ENCODE data around the gene UBAP1L. TPM values are rescaled to one million over a fixed set of nuclear protein-coding genes. Genes with fewer than 3 reads are reported as not detected.
"Not testable (repeated sequence)": the region's sequence is repeated elsewhere in the genome, so short reads cannot be mapped to it uniquely, and the experiment has no call there.

Gene UBAP1L
- polyA plus RNA-seq (2013, experiment 1 of 2; ENCODE audit: insufficient read length), result 0.96 TPM
- polyA plus RNA-seq (2013, experiment 2 of 2; ENCODE audit: insufficient read length), result 1.5 TPM

DNA sequence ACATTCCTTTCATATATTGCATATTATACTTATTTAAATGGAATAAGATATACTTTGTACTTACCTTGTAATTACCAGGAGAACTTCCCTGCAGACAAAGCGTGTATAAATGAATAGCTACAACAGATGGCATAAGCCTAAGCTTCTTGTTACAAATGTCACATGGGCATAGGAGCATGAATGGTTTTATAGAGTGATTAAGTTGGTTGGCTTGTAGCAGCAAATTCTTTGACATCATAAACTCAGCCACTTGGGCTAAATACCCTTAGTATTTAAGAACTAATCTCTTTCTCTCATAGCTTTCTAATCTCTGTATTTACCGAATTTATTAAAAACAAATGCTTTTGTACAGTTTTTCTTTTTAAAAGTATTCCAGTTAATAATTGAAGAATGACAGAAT, at the start of gene UBAP1L:
TSS of gene UBAP1L (minus strand) at position 115 of the 400 bp plus-strand sequence. CDS start 8,985 bp downstream, outside the sequence.
- DNase-seq, result no peak

DNA sequence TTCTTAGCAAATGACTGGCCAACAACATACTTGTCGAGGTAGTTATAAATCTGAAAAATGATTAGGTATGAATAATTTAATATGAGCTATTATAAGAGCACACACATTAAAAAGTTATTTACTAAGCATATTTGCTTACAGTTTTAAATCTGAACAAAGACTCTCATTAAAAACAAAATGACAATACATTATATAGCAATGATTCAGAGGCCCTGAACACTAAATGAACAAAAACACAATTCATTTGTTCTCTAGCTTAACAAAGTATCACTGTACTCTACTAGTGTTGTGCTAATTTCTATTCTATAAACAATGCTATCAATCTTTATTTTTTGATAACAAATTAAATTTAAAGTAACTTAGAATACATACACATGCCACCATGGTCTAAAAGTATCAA, 49.1 kb upstream of the UBAP1L start:
- no peak for DNase-seq

DNA sequence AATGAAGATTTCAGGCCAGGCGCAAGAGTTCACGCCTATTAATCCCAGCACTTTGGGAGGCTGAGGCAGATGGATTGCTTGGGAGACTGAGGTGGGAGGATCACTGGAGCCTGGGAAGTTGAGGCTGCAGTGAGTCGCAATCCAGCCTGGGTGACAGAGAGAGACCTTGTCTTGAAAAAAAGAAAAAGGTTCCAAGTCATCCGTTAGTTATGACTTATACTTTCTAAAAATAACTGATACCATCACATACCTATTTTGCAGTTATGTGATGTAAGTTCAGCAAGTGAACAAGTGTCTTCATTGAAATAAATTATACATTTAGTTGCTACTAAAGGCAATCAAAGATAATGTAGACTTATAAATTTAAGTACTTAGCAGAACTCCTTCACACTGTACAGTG, 48.0 kb upstream of the UBAP1L start:
- no peak for DNase-seq

DNA sequence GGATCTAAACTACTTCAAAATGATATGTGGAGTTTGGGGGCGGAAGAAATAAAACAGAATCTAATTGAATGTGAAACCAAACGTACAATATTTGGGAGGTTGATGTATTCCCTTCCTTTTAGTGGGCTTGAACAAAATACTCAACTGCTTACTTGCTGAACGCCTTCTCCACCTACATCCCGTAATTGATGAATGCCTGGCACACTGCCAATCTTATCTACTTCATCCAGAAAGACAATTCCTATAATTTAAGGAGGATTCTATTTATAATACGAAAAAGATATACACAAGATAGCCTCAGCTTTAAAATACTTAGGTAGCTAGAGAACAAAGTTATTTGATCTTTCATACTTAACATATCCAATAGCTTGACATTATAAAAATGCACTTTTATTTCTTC, 41.7 kb upstream of the UBAP1L start:
- DNase-seq, result no peak

DNA sequence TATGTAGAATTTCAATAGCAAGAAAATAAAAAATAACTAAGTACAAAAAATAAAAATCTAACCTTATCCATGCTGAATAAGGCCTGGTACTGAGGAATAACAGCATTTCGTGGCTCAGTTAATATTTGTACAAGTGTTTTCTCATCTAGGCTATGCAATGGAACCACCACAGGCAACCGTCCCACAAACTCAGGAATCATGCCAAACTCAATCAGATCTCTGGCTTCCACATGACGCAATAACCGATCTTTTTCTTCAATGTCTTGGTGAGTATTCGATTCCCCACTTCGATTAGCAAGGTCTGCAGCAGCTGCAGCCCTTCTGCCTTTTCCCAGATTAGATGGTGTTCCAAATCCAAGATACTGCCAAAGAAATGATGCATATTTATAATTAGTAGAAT, 39.7 kb upstream of the UBAP1L start:
- no peak for DNase-seq

DNA sequence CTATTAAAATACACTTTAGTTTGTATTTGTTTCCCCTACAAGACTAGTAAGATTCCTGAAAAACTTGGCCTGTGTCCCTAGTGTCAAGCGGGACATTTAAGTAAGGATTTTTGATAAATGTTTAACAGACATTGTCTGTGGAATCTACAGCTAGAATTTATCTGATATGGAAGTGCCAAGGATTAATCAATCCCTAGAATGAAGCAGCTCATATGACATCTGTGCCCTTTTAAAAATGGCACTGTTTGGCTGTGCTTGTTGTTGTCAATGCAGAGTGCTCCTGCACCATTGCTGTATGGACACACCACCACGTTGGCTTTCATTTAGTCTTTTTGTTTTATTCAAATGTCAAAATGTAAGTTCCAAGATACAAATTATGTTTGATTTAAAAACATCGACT, 32.9 kb upstream of the UBAP1L start:
- DNase-seq, result no peak

DNA sequence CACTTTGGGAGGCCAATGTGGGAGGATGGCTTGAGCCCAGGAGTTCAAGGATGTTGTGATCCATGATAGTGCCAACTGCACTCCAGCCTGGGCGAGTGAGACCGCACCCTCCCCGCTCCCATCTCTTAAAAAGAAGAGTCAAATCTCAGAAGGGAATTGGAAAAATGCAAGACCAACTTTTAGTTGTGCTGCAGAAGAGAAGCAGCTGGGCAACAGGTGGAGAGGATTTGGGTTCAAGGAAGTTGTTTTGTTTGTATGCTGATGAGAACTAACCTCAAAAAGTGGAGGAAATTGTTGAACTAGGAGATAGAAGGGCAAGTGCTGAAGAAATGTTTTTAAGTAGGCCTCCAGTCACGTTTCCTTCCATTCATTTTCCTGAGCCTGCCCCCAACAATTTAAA, 31.4 kb upstream of the UBAP1L start:
- no peak for DNase-seq

DNA sequence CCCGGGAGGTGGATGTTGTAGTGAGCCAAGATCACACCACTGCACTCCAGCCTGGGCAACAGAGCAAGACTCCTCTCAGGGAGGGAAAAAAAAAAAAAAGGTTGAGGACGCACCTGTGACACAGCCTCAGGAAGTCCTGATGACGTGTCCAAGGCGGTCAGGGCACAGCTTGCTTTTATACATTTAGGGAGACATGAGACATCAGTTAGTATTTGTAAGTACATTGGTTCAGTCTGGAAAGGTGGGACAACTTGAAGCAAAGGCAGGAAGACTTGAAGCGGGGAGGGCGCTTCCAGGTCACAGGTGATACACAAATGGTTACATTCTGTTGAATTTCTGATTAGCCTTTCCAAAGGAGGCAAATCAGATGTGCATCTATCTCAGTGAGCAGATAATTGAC, 23.6 kb upstream of the UBAP1L start:
- not testable (repeated sequence) for DNase-seq

DNA sequence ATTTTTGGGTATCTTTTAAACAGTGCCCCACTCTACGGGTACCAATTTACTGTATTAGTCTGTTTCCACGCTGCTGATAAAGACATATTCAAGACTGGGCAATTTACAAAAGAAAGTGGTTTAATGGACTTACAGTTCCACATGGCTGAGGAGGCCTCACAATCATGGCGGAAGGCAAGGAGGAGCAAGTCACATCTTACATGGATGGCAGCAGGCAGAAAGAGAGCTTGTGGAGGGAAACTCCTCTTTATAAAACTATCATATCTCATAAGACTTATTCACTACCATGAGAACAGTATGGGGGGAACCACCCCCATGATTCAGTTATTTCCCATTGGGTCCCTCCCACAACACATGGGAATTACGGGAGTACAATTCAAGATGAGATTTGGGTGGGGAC, 22.9 kb upstream of the UBAP1L start:
- DNase-seq, result not testable (repeated sequence)

DNA sequence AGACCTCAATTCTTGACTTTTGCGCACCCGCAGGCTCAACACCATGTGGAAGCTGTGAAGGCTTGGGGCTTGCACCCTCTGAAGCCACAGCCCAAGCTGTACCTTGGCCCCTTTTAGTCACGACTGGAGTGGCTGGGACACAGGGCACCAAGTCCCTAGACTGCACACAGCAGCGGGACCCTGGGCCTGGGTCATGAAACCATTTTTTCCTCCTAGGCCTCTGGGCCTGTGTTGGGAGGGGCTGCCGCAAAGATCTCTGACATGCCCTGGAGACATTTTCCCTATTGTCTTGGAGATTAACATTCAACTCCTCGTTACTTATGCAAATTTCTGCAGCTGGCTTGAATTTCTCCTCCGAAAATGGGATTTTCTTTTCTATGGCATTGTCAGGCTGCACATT, 22.1 kb upstream of the UBAP1L start:
- not testable (repeated sequence) for DNase-seq

DNA sequence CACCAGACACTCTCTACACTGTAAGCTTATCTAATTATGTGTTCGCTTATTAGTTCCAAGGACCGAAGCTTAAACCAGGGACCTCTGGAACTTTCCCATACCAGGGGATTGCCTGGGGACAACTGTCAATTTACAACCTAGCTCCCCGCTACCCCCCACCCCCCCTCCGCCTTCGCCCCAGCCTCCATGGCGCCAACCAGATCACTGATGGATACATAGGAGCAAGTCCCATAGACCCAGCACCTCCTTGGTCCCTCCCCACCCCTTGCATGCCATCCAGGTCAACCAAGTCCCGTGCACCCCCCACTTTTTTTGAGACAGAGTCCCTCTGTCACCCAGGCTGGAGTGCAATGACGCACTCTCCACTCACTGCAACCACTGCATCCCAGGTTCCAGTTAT, 19.5 kb upstream of the UBAP1L start:
- no peak for DNase-seq

DNA sequence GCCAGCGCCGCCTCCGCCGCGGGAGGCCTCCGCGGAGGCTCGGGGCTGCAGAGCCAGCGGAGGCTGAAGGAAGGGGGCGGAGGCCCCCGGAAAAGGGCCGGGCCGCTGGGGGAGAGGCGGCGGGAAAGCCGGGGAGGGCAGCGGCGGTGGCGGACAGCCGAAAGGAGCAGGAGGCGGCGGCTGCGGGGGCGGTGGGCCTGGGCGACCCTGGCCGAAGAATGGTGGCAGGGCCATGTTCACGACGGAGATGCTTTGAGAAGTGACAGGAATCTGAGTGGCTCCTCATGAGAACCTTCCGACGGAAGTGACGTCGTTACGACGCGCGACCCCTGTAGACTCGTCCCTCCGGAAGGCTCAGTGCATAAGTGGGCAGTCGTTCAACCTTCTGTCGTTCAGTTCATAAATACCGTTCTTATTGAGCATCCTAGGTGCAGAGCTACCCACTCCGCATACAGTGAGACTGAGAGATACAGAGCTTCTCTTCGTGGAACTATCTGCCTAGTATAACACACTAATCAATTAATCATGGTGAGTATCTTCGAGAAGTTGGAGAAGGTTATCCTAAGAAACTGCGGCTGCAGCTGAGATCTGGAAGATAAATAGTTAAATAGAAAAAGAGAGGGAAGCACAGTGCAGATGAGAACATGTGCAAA, 18.7 kb upstream of the UBAP1L start, which contains the start of gene PDCD7:
TSS of gene PDCD7 (minus strand) at position 261 of the 653 bp plus-strand sequence. CDS start at position 234, 27 bp downstream.
- DNase-seq, result peak; percentile 93

DNA sequence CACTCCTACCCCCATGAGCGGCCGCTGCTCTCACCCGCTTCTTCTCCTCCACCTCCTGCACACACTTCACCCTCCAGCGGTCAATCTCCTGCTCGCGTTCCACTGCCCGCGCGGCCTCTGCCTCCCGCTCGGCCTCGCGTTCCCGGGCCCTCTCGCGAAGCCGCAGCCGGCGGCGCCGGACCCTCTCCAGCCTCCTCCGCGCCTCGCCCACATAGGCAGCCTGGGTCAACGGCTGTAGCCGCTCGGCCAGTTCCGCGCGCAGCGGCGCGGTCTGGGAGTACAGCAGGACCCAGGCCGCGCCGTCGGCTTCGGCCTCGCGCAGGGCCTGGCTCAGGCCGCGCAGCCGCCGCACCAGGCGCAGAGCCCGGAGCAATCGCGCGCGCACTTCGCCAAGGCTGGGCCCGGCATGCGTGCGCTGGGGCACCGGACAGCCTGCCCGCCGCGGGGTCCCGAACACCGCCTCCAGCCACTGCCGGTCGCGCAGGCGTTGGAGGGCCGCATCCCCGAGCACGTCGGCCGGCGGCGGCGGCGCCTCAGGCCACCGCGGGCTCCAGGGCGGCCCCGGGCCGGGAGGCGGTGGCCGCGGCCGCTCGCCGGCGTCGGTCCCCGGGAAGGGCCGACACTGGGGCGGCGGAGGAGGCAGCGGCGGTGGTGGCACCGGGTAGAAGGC, 18.0 kb upstream of the UBAP1L start:
- peak; percentile 21 for DNase-seq

DNA sequence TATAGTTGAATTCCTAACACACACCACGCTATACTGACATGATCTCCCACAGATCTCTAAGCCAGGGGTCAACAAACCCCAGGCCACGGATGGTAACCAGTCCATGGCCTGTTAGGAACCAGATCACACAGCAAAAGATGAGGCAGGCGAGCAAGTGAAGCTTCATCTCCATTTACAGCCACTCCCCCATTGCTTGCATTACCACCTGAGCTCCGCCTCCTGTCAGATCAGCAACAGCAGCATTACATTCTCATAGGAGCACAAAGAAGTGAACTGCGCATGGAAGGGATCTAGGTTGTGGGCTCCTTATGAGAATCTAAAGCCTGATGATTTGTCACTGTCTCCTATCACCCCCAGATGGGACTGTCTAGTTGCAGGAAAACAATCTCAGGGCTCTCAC, 15.9 kb upstream of the UBAP1L start:
- DNase-seq, result no peak

DNA sequence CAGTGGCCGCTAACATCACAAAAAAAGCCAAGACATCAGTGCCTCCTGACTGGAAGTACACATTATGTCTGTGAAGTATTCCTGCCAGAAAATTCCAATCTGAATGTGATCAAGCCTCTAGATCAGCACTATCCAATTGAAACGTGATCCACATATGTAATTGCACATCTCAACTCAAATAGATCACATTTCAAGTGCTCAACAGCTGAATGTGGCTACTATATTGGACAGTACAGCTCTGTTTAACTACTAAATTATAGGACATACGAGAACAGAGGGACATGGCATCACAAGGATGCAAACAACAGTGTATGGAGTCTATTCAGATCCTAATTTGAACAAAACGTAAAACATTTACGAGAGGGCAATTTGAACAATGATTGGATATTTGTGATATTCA, 542 bp upstream of the UBAP1L start:
- DNase-seq, result no peak

DNA sequence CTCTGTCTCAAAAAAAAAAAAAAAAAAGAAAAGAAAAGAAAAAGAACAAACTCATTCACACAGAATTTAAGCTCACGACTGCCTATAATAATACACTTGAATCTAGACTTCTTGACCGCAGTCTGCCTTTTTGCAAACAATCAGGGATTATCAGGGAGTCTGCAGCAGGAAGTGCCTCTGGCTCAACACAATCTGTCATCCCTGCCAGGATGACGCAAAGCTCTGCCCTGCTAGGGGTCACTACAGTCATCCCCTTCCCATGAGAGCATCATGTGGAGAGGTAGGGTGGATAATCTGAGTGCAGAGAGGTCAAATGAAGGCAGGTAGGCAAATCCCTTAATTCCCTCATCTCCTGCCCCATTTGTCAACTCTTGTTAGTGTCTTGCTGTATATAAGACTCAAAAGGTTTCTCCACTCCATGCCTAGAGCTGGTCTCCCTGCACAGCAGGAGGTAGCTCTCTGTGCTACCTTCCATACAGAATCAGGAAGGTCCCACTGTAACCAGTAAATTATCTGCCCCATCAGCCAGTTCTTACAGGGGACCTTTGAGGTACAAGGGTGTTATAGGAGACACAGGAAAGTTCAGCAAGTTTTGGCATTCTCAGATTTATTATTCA, 4.2 kb downstream of the UBAP1L start:
- DNase-seq, result peak; percentile 18

DNA sequence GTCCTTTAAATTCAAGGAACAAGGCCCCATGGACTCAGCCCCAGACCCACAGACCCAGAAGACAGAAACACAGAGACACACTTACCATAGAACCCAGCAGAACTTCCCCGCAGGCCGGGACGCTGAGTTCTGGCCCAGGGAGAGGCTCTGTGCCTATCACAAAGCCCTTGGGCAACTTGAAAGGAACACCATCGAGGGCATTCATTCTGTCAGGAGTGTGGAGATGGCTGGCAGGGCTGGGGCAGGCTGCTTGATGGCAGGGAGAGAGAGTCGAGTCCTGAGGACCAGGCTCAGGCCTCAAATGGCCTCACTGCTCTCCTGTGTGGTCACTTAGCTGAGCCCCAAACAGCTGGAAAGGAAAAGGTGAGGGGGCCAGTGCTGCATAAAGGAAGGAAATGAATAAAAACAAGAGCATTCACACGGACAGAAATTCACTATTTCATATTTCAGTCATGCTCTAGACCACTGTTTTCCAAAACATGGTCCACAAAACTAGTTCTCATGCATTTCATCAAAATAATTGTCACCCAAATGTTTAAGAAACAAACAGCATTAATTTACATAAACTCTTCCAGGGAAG, 8.9 kb downstream of the UBAP1L start:
- DNase-seq, result no peak

DNA sequence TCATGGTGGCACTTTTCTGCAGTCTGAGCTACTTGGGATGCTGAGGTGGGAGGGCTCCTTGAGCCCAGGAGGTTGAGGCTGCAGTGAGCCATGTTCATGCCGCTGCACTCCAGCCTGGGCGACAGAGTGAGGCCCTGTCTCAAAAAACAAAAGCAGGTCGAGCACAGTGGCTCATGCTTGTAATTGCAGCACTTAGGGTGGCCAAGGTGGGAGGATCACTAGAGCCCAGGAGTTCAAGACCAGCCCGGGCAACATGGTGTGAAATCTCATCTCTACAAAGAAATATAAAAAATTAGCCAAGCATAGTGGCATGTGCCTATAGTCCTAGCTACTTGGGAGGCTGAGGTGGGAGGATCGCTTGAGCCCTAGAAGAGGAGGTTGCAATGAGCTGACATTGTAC, 10.0 kb downstream of the UBAP1L start:
- no peak for DNase-seq

DNA sequence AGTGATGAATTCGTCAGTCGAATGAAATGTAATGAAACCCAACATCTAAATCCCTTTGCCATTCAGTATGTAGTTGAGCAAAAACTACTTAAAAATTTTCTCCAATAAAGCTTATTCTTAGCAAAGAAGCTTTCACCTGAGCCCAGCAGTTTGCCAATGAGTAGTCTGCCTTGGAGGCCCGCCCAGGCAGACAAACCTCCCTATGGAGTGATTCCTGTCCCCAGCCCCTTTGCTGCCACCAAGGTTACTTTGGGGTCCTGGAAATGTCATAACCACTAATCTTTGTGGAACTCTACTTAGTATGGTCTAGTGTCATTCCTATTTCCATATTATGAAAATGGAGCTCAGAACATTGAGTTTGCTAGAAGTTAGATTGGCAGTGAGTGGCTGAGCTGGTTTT, 12.1 kb downstream of the UBAP1L start:
- DNase-seq, result no peak

DNA sequence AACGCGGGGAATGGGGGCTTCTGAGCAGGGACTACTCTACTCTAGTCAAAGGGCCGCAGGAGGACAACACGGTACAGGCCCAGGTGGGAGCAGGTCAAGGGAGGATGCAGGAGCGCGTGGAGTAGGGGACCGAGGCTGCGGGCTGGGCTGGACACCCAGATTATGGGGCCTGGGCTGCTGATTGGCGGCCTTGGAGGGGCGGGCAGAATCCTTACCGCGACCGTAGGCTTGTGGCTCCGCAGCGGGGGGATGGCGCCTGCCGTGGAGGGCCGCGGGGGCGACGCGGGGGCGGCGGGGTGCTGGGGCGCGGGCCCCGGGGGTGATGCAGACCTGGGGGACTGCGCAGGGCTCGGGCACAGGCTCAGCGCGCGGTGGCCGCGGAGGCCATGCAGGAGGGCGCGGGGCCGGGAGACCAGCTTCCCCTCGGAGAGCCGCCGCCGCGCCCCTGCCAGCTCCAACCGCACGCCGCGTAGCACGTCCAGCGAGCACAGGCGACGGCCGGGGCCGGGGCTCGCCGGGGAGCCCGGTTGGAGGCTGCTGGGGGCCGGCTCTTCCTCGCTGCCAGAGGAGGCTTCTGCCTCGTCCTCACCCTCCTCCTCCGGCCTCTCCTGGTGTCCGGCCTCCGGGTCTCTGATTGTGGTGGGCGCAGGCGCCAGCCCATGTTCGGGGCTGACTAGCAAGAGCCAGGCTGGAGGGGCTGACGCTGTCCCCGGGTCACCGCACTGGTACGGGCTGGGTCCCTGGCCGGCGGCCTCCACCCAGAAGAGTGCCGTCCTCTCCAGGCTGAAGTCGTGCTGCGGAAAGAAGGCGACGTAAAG, 12.9 kb downstream of the UBAP1L start:
- DNase-seq, result no peak

DNA sequence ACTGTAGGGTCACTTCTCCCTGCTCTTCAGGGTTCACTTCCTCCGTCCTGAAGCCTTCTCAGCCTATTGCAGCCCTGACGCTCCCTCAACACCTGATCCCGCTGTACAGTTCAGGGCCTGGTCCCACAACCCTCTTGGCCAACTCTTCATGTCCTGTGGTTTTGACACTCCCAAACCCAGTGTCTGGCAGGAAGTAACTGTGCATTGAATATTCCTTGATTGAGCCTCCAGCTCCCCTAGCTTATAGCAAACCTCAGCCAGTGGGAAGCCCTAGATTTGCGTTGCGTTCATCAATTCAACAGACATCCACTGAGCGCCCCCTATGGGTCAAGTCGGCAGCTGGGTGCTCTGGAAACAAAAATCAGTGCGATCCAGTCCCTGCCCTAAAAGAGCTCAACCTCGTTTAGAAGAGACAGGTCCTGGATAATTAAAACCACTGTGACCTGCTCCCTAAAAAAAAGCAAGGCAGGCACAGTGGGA, 13.5 kb downstream of the UBAP1L start:
- peak; percentile 68 for DNase-seq

DNA sequence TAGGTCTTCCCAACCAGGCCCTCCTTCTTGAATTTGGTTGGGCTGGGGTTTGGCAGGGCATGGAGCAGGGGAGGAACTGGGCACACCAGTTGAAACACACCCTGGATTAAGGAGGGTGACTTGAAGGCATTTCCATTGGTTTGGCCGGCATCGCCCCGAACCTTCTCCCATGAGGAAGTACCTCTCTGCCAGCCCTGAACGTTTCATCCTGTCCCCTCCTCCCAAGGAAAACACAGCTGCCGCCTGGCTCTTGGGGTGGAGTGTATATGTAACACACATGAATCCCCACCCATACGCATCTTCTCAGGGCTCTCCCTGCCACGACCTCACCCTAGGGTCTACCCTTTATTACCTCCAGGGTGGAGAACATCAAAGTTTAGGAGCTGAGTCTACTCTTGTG, 14.6 kb downstream of the UBAP1L start:
- DNase-seq, result no peak

Measured in fibroblast of skin of scalp (primary cell).